ENCODE measurements around the gene TTC3. TPM values are rescaled to one million over a fixed set of nuclear protein-coding genes. Genes with fewer than 3 reads are reported as not detected.
A peak's percentile ranks its signal among the peaks of the same experiment; 100 is the strongest.

TTC3 gene
- total RNA-seq, 2 experiments from 2014 or later = 70.2 to 74.0 TPM

GRCh38 chr21:37186983-37187382 lies 113.9 kb downstream of the TTC3 start:
- CTCF ChIA-PET = interaction anchor here (1.1 kb wide), 1 partner anchor 13 kb away, joined by 3 read pairs; no protein-coding TSS in a partner anchor
- POLR2A ChIA-PET = no interaction called here
- intact Hi-C loops (cut with micrococcal nuclease) = no loop called here
- Mint-ChIP-seq H3K27ac (peak overlapping the region; percentile 34), H3K9me3 (no peaks in the 10 kb centered on the region), H3K4me1 (ENCODE audit: low read depth) (peaks cover 16% of the 10 kb centered on the region), H3K4me3 (no peak overlapping the region), H3K27me3 (no peaks in the 10 kb centered on the region), H3K36me3 (ENCODE audit: low read depth) (peaks cover 41% of the 10 kb centered on the region)
- peak; percentile 37 for ATAC-seq
- DNase-seq = no peak
- no peak for TF ChIP-seq CTCF (IDR thresholded peaks at IDR 0.05)

DNA sequence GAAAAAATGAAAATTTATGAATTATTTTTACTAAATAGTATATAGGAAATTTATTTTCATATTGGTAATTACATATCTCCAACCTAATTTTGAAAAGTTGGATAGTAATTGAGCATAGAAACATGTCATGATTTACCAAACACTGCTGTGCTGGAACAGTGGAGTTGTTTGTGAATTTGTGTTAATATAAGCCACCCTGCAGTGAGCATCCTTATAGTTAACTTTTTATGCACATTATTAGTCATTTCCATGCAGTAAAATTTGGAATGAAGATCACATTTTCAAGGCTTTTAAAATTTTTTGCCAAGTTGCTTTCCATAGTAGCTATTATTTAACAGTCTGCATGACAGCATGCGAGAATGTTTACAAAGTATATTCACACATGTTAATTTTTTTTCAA lies 115.8 kb downstream of the TTC3 start:
- H3K9me3 Mint-ChIP-seq = no peaks in the 10 kb centered on the region
- intact Hi-C loops (cut with micrococcal nuclease) = no loop called here
- CTCF ChIA-PET = no interaction called here

DNA sequence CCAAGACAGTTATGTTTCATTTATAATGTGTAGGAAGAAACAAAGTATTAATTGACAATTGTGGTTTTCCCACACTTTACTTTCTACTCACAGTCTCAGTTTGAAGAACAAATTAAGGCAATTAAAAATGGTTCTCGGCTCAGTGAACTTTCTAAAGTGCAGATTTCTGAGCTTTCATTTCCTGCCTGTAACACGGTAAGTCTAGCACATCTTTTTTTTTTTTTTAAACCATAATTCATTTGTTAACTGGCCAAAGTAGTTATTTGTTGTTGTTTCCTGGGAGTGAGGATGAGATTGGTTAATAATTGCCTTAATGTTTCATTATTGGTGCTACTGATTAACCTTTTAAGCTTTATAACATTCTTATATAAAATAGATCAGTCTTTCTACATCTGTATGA lies 119.0 kb downstream of the TTC3 start:
- no peak for TF ChIP-seq CTCF (IDR thresholded peaks at IDR 0.05)
- H3K27ac Mint-ChIP-seq = no peak overlapping the region
- ChIA-PET CTCF (no interaction called here), POLR2A (no interaction called here)
- H3K4me3 Mint-ChIP-seq = no peak overlapping the region
- peaks cover 39% of the 10 kb centered on the region for H3K36me3 Mint-ChIP-seq (ENCODE audit: low read depth)
- DNase-seq (no peak), ATAC-seq (no peak)
- H3K9me3 Mint-ChIP-seq = no peaks in the 10 kb centered on the region
- no peaks in the 10 kb centered on the region for H3K27me3 Mint-ChIP-seq
- intact Hi-C loops (cut with micrococcal nuclease) = no loop called here
- no peaks in the 10 kb centered on the region for H3K4me1 Mint-ChIP-seq (ENCODE audit: low read depth)

More for the DNA sequence above, 115.8 kb downstream of the TTC3 start:
- POLR2A ChIA-PET = no interaction called here
- DNase-seq (no peak), ATAC-seq (no peak)
- Mint-ChIP-seq H3K4me1 (ENCODE audit: low read depth) (peaks cover 11% of the 10 kb centered on the region), H3K4me3 (no peak overlapping the region), H3K36me3 (ENCODE audit: low read depth) (peaks cover 39% of the 10 kb centered on the region), H3K27me3 (no peaks in the 10 kb centered on the region), H3K27ac (no peak overlapping the region)
- no peak for TF ChIP-seq CTCF (IDR thresholded peaks at IDR 0.05)

DNA sequence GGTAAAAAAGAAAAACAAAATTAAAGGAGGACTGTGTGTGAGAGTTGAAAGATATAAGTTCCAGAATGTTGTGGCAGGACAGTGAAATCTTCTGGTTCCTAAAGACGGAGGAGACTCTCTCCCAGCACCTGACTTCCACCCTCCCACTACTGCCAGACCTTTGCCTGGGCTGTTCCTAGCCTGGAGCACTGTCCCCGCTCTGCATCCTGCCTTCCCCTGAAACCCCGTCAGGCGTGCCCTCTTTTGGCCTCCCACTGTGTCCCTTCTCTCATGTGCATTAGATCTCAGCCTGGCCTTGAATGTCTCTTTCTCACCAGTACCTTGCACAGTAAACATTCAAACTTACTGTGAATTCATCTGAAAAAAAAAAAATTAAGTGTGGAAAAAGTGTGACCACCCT lies 120.0 kb downstream of the TTC3 start:
- TF ChIP-seq CTCF (IDR thresholded peaks at IDR 0.05) = no peak
- Mint-ChIP-seq H3K9me3 (no peaks in the 10 kb centered on the region), H3K27me3 (no peaks in the 10 kb centered on the region), H3K27ac (no peak overlapping the region), H3K4me1 (ENCODE audit: low read depth) (no peaks in the 10 kb centered on the region), H3K36me3 (ENCODE audit: low read depth) (peaks cover 37% of the 10 kb centered on the region), H3K4me3 (no peak overlapping the region)
- CTCF ChIA-PET = no interaction called here
- intact Hi-C loops (cut with micrococcal nuclease) = no loop called here
- no peak for ATAC-seq
- DNase-seq = no peak
- POLR2A ChIA-PET = no interaction called here

GRCh38 chr21:37193676-37194075 lies 120.6 kb downstream of the TTC3 start:
- Mint-ChIP-seq H3K27ac (no peak overlapping the region), H3K4me1 (ENCODE audit: low read depth) (no peaks in the 10 kb centered on the region), H3K4me3 (no peak overlapping the region), H3K9me3 (no peaks in the 10 kb centered on the region), H3K36me3 (ENCODE audit: low read depth) (peaks cover 37% of the 10 kb centered on the region), H3K27me3 (no peaks in the 10 kb centered on the region)
- DNase-seq (no peak), ATAC-seq (no peak)
- ChIA-PET POLR2A (no interaction called here), CTCF (no interaction called here)
- no peak for TF ChIP-seq CTCF (IDR thresholded peaks at IDR 0.05)
- intact Hi-C loops (cut with micrococcal nuclease) = no loop called here
